HEK293 (cell line): Measurements from ENCODE around the gene TUBGCP3.

Experiments
- CTCF ChIA-PET: fragments of 350-600 bp; formaldehyde crosslinking; extraction: SDS; loops from one replicate; lab custom pipeline; 2021; ENCODE audit warnings: antibody characterized with exemption; lab: Yijun Ruan, JAX
- POLR2A ChIA-PET: fragments of 300-600 bp; formaldehyde crosslinking; extraction: SDS; loops from one replicate; lab custom pipeline; 2020; ENCODE audit warnings: antibody characterized with exemption, inconsistent platforms; lab: Yijun Ruan, JAX
- H3K27ac ChIP-seq: fragments of 200-500 bp; sonication (Bioruptor generic); 2 replicates; pipeline ENCODE4 v1.5.1; 2014; ENCODE audit warnings: low read depth, low read length, control low read depth, inconsistent platforms; ENCODE audit errors: extremely low read depth
- H3K36me3 ChIP-seq, 2 experiments: fragments of 200-500 bp in 1 of 2; sonication (Bioruptor generic) in 1 of 2; 1 replicate in 1 of 2; 2 replicates in 1 of 2; pipeline ENCODE4 v1.5.1; 2014 to 2017; ENCODE audit warnings: inconsistent platforms in 2 of 2, low read length in 2 of 2; ENCODE audit not compliant: control insufficient read depth in 2 of 2, insufficient read depth in 1 of 2
- H3K4me1 ChIP-seq: fragments of 200-500 bp; sonication (Bioruptor generic); 2 replicates; pipeline ENCODE4 v1.5.1; 2014; ENCODE audit warnings: mild to moderate bottlenecking, low read length, inconsistent platforms; ENCODE audit not compliant: control insufficient read depth, insufficient read depth
- H3K4me3 ChIP-seq: 2 replicates; pipeline ENCODE4 v1.5.1; 2011; ENCODE audit warnings: low read depth, mild to moderate bottlenecking, control low read depth, low read length, moderate library complexity
- H3K9me3 ChIP-seq: fragments of 200-500 bp; sonication (Bioruptor generic); 2 replicates; pipeline ENCODE4 v1.5.1; 2014; ENCODE audit warnings: low read depth, low read length, inconsistent platforms; ENCODE audit not compliant: control insufficient read depth, insufficient read depth
- SP3 ChIP-seq: fragments of 450-650 bp; formaldehyde crosslinking; IDR thresholded peaks from 2 replicates; pipeline ENCODE4 v1.5.1; 2016; ENCODE audit warnings: missing biosample characterization, missing genetic modification characterization
- SP7 ChIP-seq: fragments of 450-650 bp; formaldehyde crosslinking; IDR thresholded peaks from 2 replicates; pipeline ENCODE4 v1.5.1; 2016; ENCODE audit warnings: missing biosample characterization, missing genetic modification characterization
- YY2 ChIP-seq: fragments of 450-650 bp; formaldehyde crosslinking; IDR thresholded peaks from 2 replicates; pipeline ENCODE4 v1.5.1; 2016; ENCODE audit warnings: missing biosample characterization, missing genetic modification characterization
- ZFP69B ChIP-seq: fragments of 450-650 bp; formaldehyde crosslinking; IDR thresholded peaks from 2 replicates; pipeline ENCODE4 v1.5.1; 2016; ENCODE audit warnings: missing biosample characterization, missing genetic modification characterization
- ZNF114 ChIP-seq: fragments of 450-650 bp; formaldehyde crosslinking; IDR thresholded peaks from 2 replicates; pipeline ENCODE4 v1.5.0; 2017; ENCODE audit warnings: missing biosample characterization, missing genetic modification characterization
- ZNF121 ChIP-seq: fragments of 450-650 bp; formaldehyde crosslinking; IDR thresholded peaks from 2 replicates; pipeline ENCODE4 v1.5.1; 2016; ENCODE audit warnings: missing biosample characterization, missing genetic modification characterization
- ZNF174 ChIP-seq: fragments of 450-650 bp; formaldehyde crosslinking; IDR thresholded peaks from 2 replicates; pipeline ENCODE4 v1.5.0; 2017; ENCODE audit warnings: missing biosample characterization, mild to moderate bottlenecking, missing genetic modification characterization
- ZNF223 ChIP-seq: fragments of 450-650 bp; formaldehyde crosslinking; IDR thresholded peaks from 2 replicates; pipeline ENCODE4 v1.5.1; 2016; ENCODE audit warnings: missing biosample characterization, missing genetic modification characterization
- ZNF341 ChIP-seq: fragments of 450-650 bp; formaldehyde crosslinking; IDR thresholded peaks from 2 replicates; pipeline ENCODE4; 2016; ENCODE audit warnings: low read depth, missing biosample characterization, missing genetic modification characterization
- ZNF433 ChIP-seq: fragments of 450-650 bp; formaldehyde crosslinking; IDR thresholded peaks from 2 replicates; pipeline ENCODE4 v1.5.1; 2016; ENCODE audit warnings: missing biosample characterization, missing genetic modification characterization, low read depth
- ZNF621 ChIP-seq: fragments of 450-650 bp; formaldehyde crosslinking; IDR thresholded peaks from 2 replicates; pipeline ENCODE4 v1.5.1; 2017; ENCODE audit warnings: missing biosample characterization, missing genetic modification characterization
- ZNF664 ChIP-seq: fragments of 450-650 bp; formaldehyde crosslinking; IDR thresholded peaks from 2 replicates; pipeline ENCODE4 v1.5.1; 2016; ENCODE audit warnings: missing biosample characterization, missing genetic modification characterization
- ZNF707 ChIP-seq: fragments of 450-650 bp; formaldehyde crosslinking; IDR thresholded peaks from 2 replicates; pipeline ENCODE4 v1.5.1; 2016; ENCODE audit warnings: missing biosample characterization, missing genetic modification characterization
- ZNF837 ChIP-seq: fragments of 450-650 bp; formaldehyde crosslinking; IDR thresholded peaks from 2 replicates; pipeline ENCODE4 v1.5.1; 2016; ENCODE audit warnings: missing biosample characterization, missing genetic modification characterization
- TF ChIP-seq, protein P1 (sequence below): fragments of 450-650 bp; formaldehyde crosslinking; conservative IDR thresholded peaks from 2 replicates; pipeline ENCODE4 v1.5.1; 2016; ENCODE audit warnings: low read depth, missing biosample characterization, missing genetic modification characterization
- TF ChIP-seq, protein P2 (sequence below): fragments of 450-650 bp; formaldehyde crosslinking; IDR thresholded peaks from 2 replicates; pipeline ENCODE4 v1.5.1; 2016; ENCODE audit warnings: missing biosample characterization, missing genetic modification characterization
- TF ChIP-seq, protein P3 (sequence below): fragments of 450-650 bp; formaldehyde crosslinking; IDR thresholded peaks from 2 replicates; pipeline ENCODE4 v1.5.1; 2016; ENCODE audit warnings: missing biosample characterization, missing genetic modification characterization
- TF ChIP-seq, protein P4 (sequence below): fragments of 450-650 bp; formaldehyde crosslinking; IDR thresholded peaks from 2 replicates; pipeline ENCODE4 v1.5.1; 2016; ENCODE audit warnings: missing biosample characterization, missing genetic modification characterization
- TF ChIP-seq, protein P5 (sequence below): fragments of 450-650 bp; formaldehyde crosslinking; IDR thresholded peaks from 2 replicates; pipeline ENCODE4 v1.5.1; 2016; ENCODE audit warnings: missing biosample characterization, missing genetic modification characterization, borderline replicate concordance

TUBGCP3 gene

DNA sequence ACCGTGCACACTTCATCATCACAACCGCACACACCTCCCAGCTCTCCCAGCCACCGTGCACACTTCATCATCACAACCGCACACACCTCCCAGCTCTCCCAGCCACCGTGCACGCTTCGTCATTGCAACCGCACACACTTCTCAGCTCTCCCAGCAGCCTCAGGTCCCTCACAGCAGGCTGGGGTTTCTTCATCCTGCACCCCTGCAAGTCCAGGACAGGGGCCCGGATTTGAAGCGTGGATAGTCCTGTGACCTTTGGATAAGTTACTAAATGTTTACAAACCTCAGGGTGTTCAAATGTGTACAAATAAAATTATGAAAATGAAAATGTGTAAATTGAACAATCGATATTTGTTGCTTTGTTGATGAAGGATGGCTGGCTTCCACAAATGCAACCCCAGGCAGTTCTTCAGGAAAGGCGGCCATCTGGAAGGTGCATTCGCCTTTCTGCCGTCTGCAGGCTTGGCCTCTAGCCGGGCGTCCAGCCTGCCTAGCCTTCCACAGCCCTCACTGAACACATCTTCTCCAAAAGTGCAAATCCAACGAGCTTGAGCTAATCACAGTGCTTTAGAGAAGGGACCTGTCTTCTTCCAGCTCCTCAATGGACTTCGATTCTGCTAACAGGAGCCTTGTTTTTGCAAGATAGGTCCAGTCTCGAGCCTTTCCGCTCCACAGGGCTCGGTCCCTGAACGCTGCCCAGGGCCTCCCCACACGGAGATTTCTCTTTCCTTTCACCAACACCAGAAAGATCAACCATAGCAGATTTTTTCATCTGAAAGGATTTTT, 137.6 kb downstream of the TUBGCP3 start:
- Histone ChIP-seq H3K36me3 (no peaks in the 10 kb centered on the region), H3K4me1 (no peaks in the 10 kb centered on the region), H3K27ac (no peak overlapping the region), H3K4me3 (no peak overlapping the region), H3K9me3 (no peaks in the 10 kb centered on the region)
- TF ChIP-seq ZNF664 (tag by site-specific recombination) = no peak
- TF ChIP-seq YY2 (tag by site-specific recombination) = no peak
- TF ChIP-seq, protein P1, sequence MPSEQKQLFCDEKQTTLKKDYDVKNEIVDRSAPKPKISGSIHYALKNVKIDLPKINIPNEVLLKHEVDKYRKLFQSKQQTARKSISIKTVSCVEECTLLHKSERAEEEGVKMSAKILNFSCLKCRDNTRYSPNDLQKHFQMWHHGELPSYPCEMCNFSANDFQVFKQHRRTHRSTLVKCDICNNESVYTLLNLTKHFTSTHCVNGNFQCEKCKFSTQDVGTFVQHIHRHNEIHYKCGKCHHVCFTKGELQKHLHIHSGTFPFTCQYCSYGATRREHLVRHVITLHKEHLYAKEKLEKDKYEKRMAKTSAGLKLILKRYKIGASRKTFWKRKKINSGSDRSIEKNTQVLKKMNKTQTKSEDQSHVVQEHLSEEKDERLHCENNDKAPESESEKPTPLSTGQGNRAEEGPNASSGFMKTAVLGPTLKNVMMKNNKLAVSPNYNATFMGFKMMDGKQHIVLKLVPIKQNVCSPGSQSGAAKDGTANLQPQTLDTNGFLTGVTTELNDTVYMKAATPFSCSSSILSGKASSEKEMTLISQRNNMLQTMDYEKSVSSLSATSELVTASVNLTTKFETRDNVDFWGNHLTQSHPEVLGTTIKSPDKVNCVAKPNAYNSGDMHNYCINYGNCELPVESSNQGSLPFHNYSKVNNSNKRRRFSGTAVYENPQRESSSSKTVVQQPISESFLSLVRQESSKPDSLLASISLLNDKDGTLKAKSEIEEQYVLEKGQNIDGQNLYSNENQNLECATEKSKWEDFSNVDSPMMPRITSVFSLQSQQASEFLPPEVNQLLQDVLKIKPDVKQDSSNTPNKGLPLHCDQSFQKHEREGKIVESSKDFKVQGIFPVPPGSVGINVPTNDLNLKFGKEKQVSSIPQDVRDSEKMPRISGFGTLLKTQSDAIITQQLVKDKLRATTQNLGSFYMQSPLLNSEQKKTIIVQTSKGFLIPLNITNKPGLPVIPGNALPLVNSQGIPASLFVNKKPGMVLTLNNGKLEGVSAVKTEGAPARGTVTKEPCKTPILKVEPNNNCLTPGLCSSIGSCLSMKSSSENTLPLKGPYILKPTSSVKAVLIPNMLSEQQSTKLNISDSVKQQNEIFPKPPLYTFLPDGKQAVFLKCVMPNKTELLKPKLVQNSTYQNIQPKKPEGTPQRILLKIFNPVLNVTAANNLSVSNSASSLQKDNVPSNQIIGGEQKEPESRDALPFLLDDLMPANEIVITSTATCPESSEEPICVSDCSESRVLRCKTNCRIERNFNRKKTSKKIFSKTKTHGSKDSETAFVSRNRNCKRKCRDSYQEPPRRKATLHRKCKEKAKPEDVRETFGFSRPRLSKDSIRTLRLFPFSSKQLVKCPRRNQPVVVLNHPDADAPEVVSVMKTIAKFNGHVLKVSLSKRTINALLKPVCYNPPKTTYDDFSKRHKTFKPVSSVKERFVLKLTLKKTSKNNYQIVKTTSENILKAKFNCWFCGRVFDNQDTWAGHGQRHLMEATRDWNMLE = no peak
- TF ChIP-seq, protein P2, sequence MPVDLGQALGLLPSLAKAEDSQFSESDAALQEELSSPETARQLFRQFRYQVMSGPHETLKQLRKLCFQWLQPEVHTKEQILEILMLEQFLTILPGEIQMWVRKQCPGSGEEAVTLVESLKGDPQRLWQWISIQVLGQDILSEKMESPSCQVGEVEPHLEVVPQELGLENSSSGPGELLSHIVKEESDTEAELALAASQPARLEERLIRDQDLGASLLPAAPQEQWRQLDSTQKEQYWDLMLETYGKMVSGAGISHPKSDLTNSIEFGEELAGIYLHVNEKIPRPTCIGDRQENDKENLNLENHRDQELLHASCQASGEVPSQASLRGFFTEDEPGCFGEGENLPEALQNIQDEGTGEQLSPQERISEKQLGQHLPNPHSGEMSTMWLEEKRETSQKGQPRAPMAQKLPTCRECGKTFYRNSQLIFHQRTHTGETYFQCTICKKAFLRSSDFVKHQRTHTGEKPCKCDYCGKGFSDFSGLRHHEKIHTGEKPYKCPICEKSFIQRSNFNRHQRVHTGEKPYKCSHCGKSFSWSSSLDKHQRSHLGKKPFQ (tag by site-specific recombination) = no peak
- CTCF ChIA-PET = no interaction called here
- POLR2A ChIA-PET = no interaction called here

DNA sequence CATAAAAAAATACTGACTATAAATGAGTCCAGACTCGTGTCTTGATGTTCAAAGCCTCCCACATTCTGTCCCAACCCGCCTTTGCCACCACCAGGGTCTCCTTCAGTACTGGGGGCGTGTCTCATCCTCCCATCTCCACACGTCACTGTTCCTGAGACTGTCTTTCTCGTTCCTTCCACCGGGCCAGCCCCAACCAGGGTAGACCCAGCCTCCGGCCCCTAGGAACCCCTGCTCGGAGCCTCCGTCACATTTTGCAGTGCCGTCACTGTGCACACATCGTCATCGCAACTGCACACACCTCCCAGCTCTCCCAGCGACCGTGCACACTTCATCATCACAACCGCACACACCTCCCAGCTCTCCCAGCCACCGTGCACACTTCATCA, 138.4 kb downstream of the TUBGCP3 start:
- H3K36me3 ChIP-seq = no peaks in the 10 kb centered on the region
- H3K27ac ChIP-seq = no peak overlapping the region
- H3K4me1 ChIP-seq = no peaks in the 10 kb centered on the region
- H3K9me3 ChIP-seq = no peaks in the 10 kb centered on the region
- CTCF ChIA-PET = no interaction called here
- POLR2A ChIA-PET = no interaction called here
- no peak overlapping the region for H3K4me3 ChIP-seq
- TF ChIP-seq ZNF121 (tag by site-specific recombination) = no peak
- no peak for TF ChIP-seq ZNF837
- TF ChIP-seq ZNF174 = no peak
- no peak for TF ChIP-seq ZNF433 (tag by site-specific recombination)
- TF ChIP-seq, protein P3, sequence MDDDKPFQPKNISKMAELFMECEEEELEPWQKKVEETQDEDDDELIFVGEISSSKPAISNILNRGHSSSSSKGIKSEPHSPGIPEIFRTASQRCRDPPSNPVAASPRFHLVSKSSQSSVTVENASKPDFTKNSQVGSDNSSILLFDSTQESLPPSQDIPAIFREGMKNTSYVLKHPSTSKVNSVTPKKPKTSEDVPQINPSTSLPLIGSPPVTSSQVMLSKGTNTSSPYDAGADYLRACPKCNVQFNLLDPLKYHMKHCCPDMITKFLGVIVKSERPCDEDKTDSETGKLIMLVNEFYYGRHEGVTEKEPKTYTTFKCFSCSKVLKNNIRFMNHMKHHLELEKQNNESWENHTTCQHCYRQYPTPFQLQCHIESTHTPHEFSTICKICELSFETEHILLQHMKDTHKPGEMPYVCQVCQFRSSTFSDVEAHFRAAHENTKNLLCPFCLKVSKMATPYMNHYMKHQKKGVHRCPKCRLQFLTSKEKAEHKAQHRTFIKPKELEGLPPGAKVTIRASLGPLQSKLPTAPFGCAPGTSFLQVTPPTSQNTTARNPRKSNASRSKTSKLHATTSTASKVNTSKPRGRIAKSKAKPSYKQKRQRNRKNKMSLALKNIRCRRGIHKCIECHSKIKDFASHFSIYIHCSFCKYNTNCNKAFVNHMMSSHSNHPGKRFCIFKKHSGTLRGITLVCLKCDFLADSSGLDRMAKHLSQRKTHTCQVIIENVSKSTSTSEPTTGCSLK = no peak
- TF ChIP-seq ZNF621 (tag by site-specific recombination) = no peak
- no peak for TF ChIP-seq ZNF114 (tag by site-specific recombination)
- TF ChIP-seq, protein P4, sequence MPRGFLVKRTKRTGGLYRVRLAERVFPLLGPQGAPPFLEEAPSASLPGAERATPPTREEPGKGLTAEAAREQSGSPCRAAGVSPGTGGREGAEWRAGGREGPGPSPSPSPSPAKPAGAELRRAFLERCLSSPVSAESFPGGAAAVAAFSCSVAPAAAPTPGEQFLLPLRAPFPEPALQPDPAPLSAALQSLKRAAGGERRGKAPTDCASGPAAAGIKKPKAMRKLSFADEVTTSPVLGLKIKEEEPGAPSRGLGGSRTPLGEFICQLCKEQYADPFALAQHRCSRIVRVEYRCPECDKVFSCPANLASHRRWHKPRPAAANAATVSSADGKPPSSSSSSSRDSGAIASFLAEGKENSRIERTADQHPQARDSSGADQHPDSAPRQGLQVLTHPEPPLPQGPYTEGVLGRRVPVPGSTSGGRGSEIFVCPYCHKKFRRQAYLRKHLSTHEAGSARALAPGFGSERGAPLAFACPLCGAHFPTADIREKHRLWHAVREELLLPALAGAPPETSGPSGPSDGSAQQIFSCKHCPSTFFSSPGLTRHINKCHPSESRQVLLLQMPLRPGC (tag by site-specific recombination) = no peak
- no peak for TF ChIP-seq SP7 (tag by site-specific recombination)
- no peak for TF ChIP-seq ZNF341 (tag by site-specific recombination)
- TF ChIP-seq, protein P5, sequence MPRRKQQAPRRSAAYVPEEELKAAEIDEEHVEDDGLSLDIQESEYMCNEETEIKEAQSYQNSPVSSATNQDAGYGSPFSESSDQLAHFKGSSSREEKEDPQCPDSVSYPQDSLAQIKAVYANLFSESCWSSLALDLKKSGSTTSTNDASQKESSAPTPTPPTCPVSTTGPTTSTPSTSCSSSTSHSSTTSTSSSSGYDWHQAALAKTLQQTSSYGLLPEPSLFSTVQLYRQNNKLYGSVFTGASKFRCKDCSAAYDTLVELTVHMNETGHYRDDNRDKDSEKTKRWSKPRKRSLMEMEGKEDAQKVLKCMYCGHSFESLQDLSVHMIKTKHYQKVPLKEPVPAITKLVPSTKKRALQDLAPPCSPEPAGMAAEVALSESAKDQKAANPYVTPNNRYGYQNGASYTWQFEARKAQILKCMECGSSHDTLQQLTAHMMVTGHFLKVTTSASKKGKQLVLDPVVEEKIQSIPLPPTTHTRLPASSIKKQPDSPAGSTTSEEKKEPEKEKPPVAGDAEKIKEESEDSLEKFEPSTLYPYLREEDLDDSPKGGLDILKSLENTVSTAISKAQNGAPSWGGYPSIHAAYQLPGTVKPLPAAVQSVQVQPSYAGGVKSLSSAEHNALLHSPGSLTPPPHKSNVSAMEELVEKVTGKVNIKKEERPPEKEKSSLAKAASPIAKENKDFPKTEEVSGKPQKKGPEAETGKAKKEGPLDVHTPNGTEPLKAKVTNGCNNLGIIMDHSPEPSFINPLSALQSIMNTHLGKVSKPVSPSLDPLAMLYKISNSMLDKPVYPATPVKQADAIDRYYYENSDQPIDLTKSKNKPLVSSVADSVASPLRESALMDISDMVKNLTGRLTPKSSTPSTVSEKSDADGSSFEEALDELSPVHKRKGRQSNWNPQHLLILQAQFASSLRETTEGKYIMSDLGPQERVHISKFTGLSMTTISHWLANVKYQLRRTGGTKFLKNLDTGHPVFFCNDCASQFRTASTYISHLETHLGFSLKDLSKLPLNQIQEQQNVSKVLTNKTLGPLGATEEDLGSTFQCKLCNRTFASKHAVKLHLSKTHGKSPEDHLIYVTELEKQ (tag by site-specific recombination) = no peak
- TF ChIP-seq ZNF707 = no peak
- TF ChIP-seq ZFP69B = no peak
- no peak for TF ChIP-seq SP3 (tag by site-specific recombination)
- TF ChIP-seq ZNF223 (tag by site-specific recombination) = no peak
